Gastrocnemius medialis (tissue), 4 donors: ENCODE data around the gene CACNA1D. TPM values are rescaled to one million over a fixed set of nuclear protein-coding genes. Genes with fewer than 3 reads are reported as not detected.
"Not testable (repeated sequence)": the region's sequence is repeated elsewhere in the genome, so short reads cannot be mapped to it uniquely, and the experiment has no call there.

Experiments
- ATAC-seq, 2 donors: fragments of 150-250 bp; one replicate each; pipeline ENCODE4 v1.9.1; 2016
- DNase-seq, 2 donors: peaks; one replicate each; pipeline ENCODE4 v3.0.0-alpha.2; 2019
- H3K27ac ChIP-seq, 4 donors: fragments of 200-600 bp; sonication (generic); 1 replicate in 1 of 4; 2 replicates in 3 of 4; pipeline ENCODE4 v1.5.1; 2016 to 2018; ENCODE audit warnings: mild to moderate bottlenecking in 2 of 4, moderate library complexity in 1 of 4
- H3K27me3 ChIP-seq, 3 donors: fragments of 200-600 bp; sonication (generic) in 2 of 3; 1 replicate in 1 of 3; 2 replicates in 2 of 3; pipeline versions ENCODE4 v1.5.1 to v1.6.0; 2016 to 2019; ENCODE audit warnings: mild to moderate bottlenecking in 1 of 3, moderate library complexity in 1 of 3
- H3K36me3 ChIP-seq, 2 donors: fragments of 200-600 bp; sonication (generic) in 1 of 2; one replicate each; pipeline ENCODE4 v1.5.1; 2017 to 2018
- H3K4me1 ChIP-seq, 2 donors: fragments of 200-600 bp; sonication (generic) in 1 of 2; one replicate each; pipeline ENCODE4 v1.5.1; 2016 to 2017; ENCODE audit warnings: mild to moderate bottlenecking in 2 of 2
- H3K4me3 ChIP-seq, 4 donors: fragments of 200-600 bp; sonication (generic) in 3 of 4; 1 replicate in 1 of 4; 2 replicates in 3 of 4; pipeline ENCODE4 v1.5.1; 2016 to 2019; ENCODE audit warnings: mild to moderate bottlenecking in 2 of 4
- H3K9me3 ChIP-seq, 3 donors: fragments of 200-600 bp; sonication (generic) in 2 of 3; 1 replicate in 1 of 3; 2 replicates in 2 of 3; pipeline ENCODE4 v1.5.1; 2016 to 2019
- POLR2A ChIP-seq, 2 donors: fragments of 450-650 bp; IDR thresholded peaks; one replicate each; pipeline ENCODE4 v1.6.1; 2017; ENCODE audit warnings: antibody characterized with exemption in 2 of 2, mild to moderate bottlenecking in 2 of 2, moderate library complexity in 2 of 2
- in situ Hi-C, 4 donors: fragments of 200-750 bp; cut with MboI; loops; one replicate each; pipeline versions ENCODE4 v1.15.0 to v1.8.0; 2017; ENCODE audit warnings: low sequenced_read_pairs in 4 of 4
- intact Hi-C: fragments of 100-400 bp; cut with DNase I; formaldehyde crosslinking; loops from one replicate; pipeline ENCODE4 v1.15.1; 2023; ENCODE audit warnings: low total_unique reads
- total RNA-seq, 4 donors: library from RNA; depleted of rRNA; stranded (reverse); fragments of >200 nt; gene quantifications; one replicate each; pipeline versions ENCODE4 v1.1.0 to v1.2.3, GENCODE V29; 2016
- TF ChIP-seq, protein P1 (sequence below), 5 experiments: fragments of 450-650 bp in 3 of 5; fragments of 200-600 bp in 2 of 5; sonication (generic) in 2 of 5; IDR thresholded peaks in 4 of 5; conservative IDR thresholded peaks in 1 of 5; 1 replicate in 4 of 5; 2 replicates in 1 of 5; pipeline ENCODE4 v1.5.1; 2016 to 2019; ENCODE audit warnings: antibody characterized with exemption in 5 of 5, mild to moderate bottlenecking in 3 of 5, moderate library complexity in 3 of 5

CACNA1D gene
- total RNA-seq, 4 donors from 2014 or later: 0.18 to 0.34 TPM; not detected in 2

DNA sequence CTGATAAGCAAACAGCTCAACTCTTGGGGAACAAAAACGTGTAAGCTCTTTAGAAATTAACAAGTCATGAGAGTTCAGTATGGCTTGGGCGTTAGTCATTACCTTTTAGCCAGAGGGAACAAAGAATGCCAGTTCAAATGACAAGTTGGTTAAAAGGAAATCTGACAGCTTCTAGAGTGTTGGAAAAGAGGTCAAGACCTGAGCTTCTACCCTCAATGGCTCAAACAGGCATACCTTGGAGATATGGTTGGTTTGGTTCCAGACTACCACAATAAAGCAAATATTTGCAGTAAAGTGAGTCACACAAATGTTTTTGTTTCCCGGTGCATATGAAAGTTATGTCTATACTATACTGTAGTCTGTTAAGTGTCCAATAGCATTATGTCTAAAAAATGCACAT lies 136.1 kb downstream of the CACNA1D start:
- TF ChIP-seq, protein P1, sequence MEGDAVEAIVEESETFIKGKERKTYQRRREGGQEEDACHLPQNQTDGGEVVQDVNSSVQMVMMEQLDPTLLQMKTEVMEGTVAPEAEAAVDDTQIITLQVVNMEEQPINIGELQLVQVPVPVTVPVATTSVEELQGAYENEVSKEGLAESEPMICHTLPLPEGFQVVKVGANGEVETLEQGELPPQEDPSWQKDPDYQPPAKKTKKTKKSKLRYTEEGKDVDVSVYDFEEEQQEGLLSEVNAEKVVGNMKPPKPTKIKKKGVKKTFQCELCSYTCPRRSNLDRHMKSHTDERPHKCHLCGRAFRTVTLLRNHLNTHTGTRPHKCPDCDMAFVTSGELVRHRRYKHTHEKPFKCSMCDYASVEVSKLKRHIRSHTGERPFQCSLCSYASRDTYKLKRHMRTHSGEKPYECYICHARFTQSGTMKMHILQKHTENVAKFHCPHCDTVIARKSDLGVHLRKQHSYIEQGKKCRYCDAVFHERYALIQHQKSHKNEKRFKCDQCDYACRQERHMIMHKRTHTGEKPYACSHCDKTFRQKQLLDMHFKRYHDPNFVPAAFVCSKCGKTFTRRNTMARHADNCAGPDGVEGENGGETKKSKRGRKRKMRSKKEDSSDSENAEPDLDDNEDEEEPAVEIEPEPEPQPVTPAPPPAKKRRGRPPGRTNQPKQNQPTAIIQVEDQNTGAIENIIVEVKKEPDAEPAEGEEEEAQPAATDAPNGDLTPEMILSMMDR (IDR thresholded peaks at IDR 0.05 in 4 of 5, conservative IDR thresholded peaks at IDR 0.05 in 1 of 5): no peak
- TF ChIP-seq POLR2A (IDR thresholded peaks at IDR 0.05): no peak
- no peak overlapping the region for H3K27ac ChIP-seq
- H3K36me3 ChIP-seq: no peaks in the 10 kb centered on the region
- DNase-seq (no peak), ATAC-seq (no peak)
- H3K4me1 ChIP-seq: no peaks in the 10 kb centered on the region
- H3K9me3 ChIP-seq: peaks cover 0 to 2% (median 0%) of the 10 kb centered on the region in 3 donors
- no peak overlapping the region for H3K4me3 ChIP-seq
- intact Hi-C loops: no loop called here
- in situ Hi-C loops: no loop called here
- no peaks in the 10 kb centered on the region for H3K27me3 ChIP-seq

DNA sequence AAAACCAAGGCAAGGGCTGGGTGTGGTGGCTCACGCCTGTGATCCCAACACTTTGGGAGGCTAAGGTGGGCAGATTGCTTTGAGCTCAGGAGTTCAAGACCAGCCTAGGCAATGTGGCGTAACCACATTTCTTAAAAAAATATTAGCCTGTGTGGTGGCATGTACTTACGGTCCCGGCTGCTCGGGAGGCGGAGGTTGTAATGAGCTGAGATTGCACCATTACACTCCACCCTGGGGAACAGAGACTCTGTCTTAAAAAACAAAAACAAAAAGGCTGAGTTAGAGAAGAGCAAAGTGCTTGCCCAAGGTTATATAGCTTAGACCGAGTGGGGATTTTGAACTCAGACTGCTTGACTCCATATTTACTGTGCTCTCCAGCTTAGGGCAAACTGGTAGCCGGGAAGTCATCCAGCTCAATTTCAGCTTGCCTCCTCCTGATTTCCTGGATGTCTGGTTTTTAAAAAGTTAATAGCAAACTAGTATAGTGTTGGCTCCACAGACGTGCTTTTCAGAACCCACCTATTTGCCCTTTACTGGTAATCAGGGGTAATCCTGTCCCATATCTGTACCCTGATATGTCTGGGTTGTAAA lies 138.9 kb downstream of the CACNA1D start:
- no peak overlapping the region for H3K27ac ChIP-seq
- H3K27me3 ChIP-seq: peaks cover 0 to 3% (median 0%) of the 10 kb centered on the region in 3 donors
- in situ Hi-C loops: no loop called here
- TF ChIP-seq POLR2A (IDR thresholded peaks at IDR 0.05): no peak
- TF ChIP-seq, protein P1 (IDR thresholded peaks at IDR 0.05 in 4 of 5, conservative IDR thresholded peaks at IDR 0.05 in 1 of 5): no peak
- no peaks in the 10 kb centered on the region for H3K4me1 ChIP-seq
- H3K9me3 ChIP-seq: peaks cover 0 to 2% (median 0%) of the 10 kb centered on the region in 3 donors
- H3K36me3 ChIP-seq: no peaks in the 10 kb centered on the region
- DNase-seq (no peak), ATAC-seq (no peak)
- no peak overlapping the region for H3K4me3 ChIP-seq
- intact Hi-C loops: no loop called here

DNA sequence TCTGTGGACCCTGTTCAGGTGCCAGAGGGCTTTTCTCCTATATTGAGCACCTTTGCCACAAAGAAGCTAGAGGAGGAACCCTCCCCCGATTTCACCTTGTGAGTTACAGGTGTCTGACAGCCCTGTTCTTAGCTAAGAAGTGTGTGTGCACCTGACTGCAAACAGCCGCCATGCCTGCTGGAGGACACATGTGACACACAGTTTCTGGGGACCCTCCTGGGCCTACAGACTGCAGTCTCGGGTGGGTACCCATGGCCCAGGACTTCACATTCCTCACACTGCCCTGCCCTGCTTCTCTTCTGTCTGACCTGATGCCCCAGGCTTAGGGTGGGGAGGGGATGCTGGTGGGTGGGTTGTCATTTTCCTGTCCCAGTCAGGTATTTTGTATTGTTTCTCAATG lies 140.6 kb downstream of the CACNA1D start:
- Histone ChIP-seq H3K9me3 (peaks cover 0 to 2% (median 0%) of the 10 kb centered on the region in 3 donors), H3K36me3 (no peaks in the 10 kb centered on the region), H3K27ac (no peak overlapping the region), H3K4me3 (no peak overlapping the region), H3K4me1 (no peaks in the 10 kb centered on the region), H3K27me3 (peaks cover 0 to 3% (median 0%) of the 10 kb centered on the region in 3 donors)
- intact Hi-C loops: no loop called here
- ATAC-seq (no peak), DNase-seq (no peak)
- in situ Hi-C loops: no loop called here
- TF ChIP-seq, protein P1 (IDR thresholded peaks at IDR 0.05 in 4 of 5, conservative IDR thresholded peaks at IDR 0.05 in 1 of 5): no peak
- TF ChIP-seq POLR2A (IDR thresholded peaks at IDR 0.05): no peak

DNA sequence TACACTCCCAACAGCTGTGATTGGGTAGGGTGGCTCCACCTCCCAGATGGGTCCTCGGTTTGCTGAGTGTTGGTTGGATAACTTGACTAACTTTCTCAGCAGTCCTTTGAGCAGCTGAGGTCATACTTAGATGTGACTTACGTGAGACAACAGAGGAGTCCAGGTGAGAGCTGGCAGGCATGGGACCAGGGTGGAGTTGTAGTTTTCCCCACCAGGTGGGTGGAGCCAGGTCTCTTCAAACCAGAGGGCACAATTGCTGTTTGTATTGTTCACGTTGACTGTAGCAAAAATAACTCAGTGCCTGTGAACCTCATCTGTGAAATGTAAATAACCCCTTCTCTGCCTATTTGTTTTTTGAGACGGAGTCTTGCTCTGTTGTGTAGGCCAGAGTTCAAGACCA lies 144.4 kb downstream of the CACNA1D start:
- intact Hi-C loops, H3K36me3 ChIP-seq, H3K27ac ChIP-seq, H3K27me3 ChIP-seq, DNase-seq, H3K4me3 ChIP-seq, ATAC-seq, H3K4me1 ChIP-seq, in situ Hi-C loops, H3K9me3 ChIP-seq: not testable (repeated sequence)

DNA sequence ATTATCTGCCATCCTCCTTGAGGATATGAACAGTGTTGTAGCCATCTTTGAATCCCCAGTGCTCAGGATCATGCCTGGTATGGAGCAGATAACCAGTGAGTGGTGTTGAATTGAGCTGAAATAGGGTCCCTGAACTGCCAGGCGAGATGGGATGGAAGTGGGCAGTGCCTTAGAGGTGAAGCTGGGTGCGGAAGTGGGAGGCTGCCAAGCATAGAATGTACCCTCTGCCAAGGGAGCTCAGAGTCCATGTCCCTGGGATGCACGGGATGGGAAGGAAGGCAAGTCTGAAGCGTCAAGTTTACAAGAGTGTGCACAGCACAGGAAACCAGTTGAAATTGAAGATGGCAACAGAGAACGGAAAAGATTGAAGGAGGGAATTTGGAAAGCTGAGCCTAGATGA lies 147.0 kb downstream of the CACNA1D start:
- TF ChIP-seq, protein P1 (IDR thresholded peaks at IDR 0.05 in 4 of 5, conservative IDR thresholded peaks at IDR 0.05 in 1 of 5): no peak
- no peak for TF ChIP-seq POLR2A (IDR thresholded peaks at IDR 0.05)
- in situ Hi-C loops: no loop called here
- Histone ChIP-seq H3K4me3 (no peak overlapping the region), H3K9me3 (no peaks in the 10 kb centered on the region), H3K4me1 (peaks cover 0 to 13% of the 10 kb centered on the region in 2 donors), H3K27me3 (peaks cover 0 to 2% (median 0%) of the 10 kb centered on the region in 3 donors), H3K27ac (no peak overlapping the region), H3K36me3 (no peaks in the 10 kb centered on the region)
- DNase-seq (no peak), ATAC-seq (no peak)
- intact Hi-C loops: no loop called here
